ENCODE data around the gene PPP3CB. TPM values are rescaled to one million over a fixed set of nuclear protein-coding genes. Genes with fewer than 3 reads are reported as not detected.

The PPP3CB gene
- total RNA-seq, 2 donors from 2014 or later: 40.7 to 44.2 TPM

GRCh38 chr10:73509695-73510094 lies 13.9 kb upstream of the PPP3CB start:
- no peak overlapping the region for H3K27ac ChIP-seq
- no peaks in the 10 kb centered on the region for H3K27me3 ChIP-seq
- H3K9me3 ChIP-seq: no peaks in the 10 kb centered on the region
- TF ChIP-seq CTCF (IDR thresholded peaks at IDR 0.05): no peak
- H3K4me3 ChIP-seq: no peak overlapping the region
- peaks cover 6% of the 10 kb centered on the region for H3K36me3 ChIP-seq
- no peaks in the 10 kb centered on the region for H3K4me1 ChIP-seq
- no peak for DNase-seq (ENCODE audit: low spot score)

- TF ChIP-seq CTCF (IDR thresholded peaks at IDR 0.05): no peak
- Histone ChIP-seq H3K27me3 (no peaks in the 10 kb centered on the region), H3K9me3 (no peaks in the 10 kb centered on the region), H3K36me3 (peaks cover 14% of the 10 kb centered on the region), H3K4me1 (no peaks in the 10 kb centered on the region), H3K4me3 (no peak overlapping the region), H3K27ac (no peak overlapping the region)
- DNase-seq (ENCODE audit: low spot score): no peak
Observed at GRCh38 chr10:73506491-73506890, 10.7 kb upstream of the PPP3CB start.

- no peaks in the 10 kb centered on the region for H3K9me3 ChIP-seq
- no peak for TF ChIP-seq CTCF (IDR thresholded peaks at IDR 0.05)
- no peaks in the 10 kb centered on the region for H3K27me3 ChIP-seq
- H3K4me3 ChIP-seq: no peak overlapping the region
- peaks cover 14% of the 10 kb centered on the region for H3K36me3 ChIP-seq
- H3K4me1 ChIP-seq: no peaks in the 10 kb centered on the region
- H3K27ac ChIP-seq: no peak overlapping the region
- DNase-seq (ENCODE audit: low spot score): no peak
Observed at GRCh38 chr10:73506074-73506473, 10.2 kb upstream of the PPP3CB start.

GRCh38 chr10:73503037-73503436 lies 7.2 kb upstream of the PPP3CB start:
- Histone ChIP-seq H3K27me3 (no peaks in the 10 kb centered on the region), H3K9me3 (no peaks in the 10 kb centered on the region), H3K4me1 (no peaks in the 10 kb centered on the region), H3K36me3 (peaks cover 40% of the 10 kb centered on the region), H3K27ac (no peak overlapping the region), H3K4me3 (no peak overlapping the region)
- no peak for DNase-seq (ENCODE audit: low spot score)
- no peak for TF ChIP-seq CTCF (IDR thresholded peaks at IDR 0.05)

- peaks cover 45% of the 10 kb centered on the region for H3K36me3 ChIP-seq
- no peak overlapping the region for H3K27ac ChIP-seq
- no peak for DNase-seq (ENCODE audit: low spot score)
- H3K4me1 ChIP-seq: peaks cover 0 to 2% of the 10 kb centered on the region in 2 donors
- no peaks in the 10 kb centered on the region for H3K27me3 ChIP-seq
- no peaks in the 10 kb centered on the region for H3K9me3 ChIP-seq
- no peak for TF ChIP-seq CTCF (IDR thresholded peaks at IDR 0.05)
- no peak overlapping the region for H3K4me3 ChIP-seq
Observed at GRCh38 chr10:73501651-73502050, 5.8 kb upstream of the PPP3CB start.

GRCh38 chr10:73497623-73498022 lies 1.8 kb upstream of the PPP3CB start:
- Histone ChIP-seq H3K27ac (no peak overlapping the region), H3K4me3 (no peak overlapping the region), H3K36me3 (peaks cover 31% of the 10 kb centered on the region), H3K4me1 (peaks cover 0 to 29% of the 10 kb centered on the region in 2 donors), H3K9me3 (no peaks in the 10 kb centered on the region), H3K27me3 (no peaks in the 10 kb centered on the region)
- DNase-seq (ENCODE audit: low spot score): no peak
- no peak for TF ChIP-seq CTCF (IDR thresholded peaks at IDR 0.05)

All from right atrium auricular region (tissue), 2 donors.